Measurements from ENCODE around the gene GARNL3.

Gene GARNL3

DNA sequence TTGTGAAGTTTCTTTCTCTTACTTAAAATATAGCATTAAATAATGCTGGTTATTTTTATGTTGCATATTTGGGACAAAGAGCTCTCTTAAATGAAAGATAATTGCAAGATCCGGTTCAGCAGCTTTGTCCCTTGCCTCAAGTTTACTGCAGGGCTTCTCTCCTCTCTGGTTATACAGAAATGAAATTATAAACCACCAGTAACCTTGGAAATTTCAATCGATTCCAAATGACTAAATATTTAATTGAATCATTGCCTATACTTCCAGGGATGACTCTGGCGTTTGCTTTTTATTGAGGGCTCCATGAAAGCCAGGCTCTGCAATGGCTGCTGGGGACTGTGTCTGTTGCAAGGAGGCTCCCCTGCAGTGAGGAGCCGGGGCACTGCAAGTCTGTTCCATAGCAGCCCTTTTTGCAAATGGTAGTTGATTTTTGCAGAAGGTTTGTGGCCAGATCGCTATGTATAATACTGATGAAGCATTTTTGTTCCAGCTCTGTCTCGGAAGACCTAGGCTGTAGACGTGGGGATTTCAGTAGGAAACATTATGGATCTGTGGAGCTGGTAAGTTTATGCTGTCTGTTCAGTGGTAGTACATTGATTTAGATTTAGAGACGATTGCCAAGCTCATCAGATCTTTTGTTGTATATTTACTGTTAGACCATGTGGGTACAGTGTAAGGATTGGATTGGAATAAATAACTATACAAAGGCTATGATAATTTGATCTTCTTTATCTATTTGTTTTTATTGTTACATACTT, at the start of gene GARNL3:
GARNL3 (plus strand) TSS at position 313 of the 758 bp plus-strand sequence; CDS start at position 417, 104 bp downstream.
- no peak for DNase-seq

GRCh38 chr9:127215268-127216209, 49.0 kb upstream of the GARNL3 start:
- no peak for DNase-seq

DNA sequence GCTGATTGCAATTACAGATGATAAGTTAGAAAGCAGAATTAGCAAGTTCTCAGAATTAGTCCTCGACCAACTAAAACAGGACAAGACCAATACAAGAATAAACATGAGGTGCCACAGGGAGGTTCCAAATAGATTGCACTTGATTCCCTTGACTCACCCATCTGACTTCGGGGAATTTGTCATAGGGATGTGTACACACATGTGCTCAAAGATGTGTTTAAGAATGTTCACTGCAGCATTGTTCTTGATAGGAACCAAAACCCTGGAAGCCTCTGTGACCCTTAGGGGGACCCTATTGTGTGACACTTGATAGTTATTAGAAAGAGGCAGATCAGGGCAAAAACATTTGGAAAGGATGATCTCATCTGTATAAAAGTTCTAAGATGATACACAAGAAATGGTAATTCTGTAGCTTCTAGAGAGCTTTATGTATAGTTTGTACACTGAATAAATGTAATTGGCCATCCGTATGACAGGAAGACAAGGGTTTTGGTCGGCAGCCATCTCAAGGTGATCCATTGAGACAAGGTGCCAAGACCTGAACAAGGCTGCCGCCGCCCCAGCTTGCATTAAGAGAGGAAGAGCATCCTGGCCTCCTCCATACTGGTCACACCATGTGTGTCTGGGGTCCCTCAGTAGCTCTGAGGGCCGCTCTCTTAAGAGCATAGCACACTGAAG, 48.2 kb upstream of the GARNL3 start:
- DNase-seq = no peak

- no peak for DNase-seq
Measured at GRCh38 chr9:127216888-127217217, 47.7 kb upstream of the GARNL3 start.

GRCh38 chr9:127218818-127219217, 45.8 kb upstream of the GARNL3 start:
- DNase-seq = no peak

GRCh38 chr9:127219520-127219919, 45.1 kb upstream of the GARNL3 start:
- DNase-seq = no peak

- DNase-seq = no peak
Measured at GRCh38 chr9:127221695-127222094, 42.9 kb upstream of the GARNL3 start.

DNA sequence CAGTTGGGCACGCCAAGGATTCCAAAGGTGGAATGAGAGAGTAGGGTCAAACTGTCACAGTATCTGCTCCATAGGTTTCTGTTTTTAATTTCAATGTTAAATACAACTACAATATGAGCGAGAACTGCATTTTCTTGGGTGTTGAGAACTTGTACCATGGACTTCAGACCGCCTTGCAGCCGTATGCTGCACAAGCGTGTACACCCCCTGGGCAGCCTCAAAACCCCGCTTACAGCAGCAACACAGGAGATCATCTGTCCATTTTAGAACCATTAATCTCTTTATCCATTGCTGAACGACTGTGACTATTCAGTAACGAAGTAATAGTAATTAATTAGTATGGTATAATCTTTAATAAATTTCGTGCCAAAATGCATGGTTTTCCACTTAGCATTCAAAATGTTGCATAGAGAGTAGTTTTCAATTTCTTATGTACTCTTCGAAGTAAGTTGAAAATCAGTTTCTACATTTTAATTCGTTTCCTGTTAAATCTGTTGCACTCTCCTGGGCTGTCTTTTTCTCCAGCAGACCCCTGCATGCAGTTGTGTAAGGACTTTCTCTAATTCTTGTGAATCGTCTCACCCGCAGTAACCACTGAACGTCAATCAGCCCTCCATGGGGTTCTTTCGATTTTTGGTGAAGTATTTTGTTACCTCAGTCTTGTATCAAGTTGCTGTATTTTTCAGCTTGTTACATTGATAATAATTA, 42.0 kb upstream of the GARNL3 start:
- no peak for DNase-seq

GRCh38 chr9:127223266-127223665, 41.3 kb upstream of the GARNL3 start:
- no peak for DNase-seq

DNA sequence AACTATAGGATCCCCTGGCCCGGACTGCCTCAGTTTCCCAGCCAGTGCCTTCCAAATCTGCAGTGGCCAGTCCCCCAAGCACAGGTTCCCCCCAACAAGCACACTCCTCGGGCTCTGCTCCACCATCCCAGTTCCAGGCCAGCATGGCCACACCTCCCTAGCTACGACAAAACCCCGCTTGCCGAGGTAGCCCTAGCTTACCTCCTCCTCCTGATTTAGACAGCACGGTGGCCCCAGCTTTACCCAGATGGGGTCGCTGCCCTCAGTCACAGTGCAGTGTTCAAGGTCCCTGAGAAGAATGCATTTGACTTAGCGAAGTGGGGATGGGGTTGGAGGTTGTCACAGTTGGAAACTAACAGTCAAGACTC, 40.8 kb upstream of the GARNL3 start:
- no peak for DNase-seq

- peak; percentile 70 to 82 (median 74) for DNase-seq
Measured at GRCh38 chr9:127224178-127224882, 40.2 kb upstream of the GARNL3 start.

DNA sequence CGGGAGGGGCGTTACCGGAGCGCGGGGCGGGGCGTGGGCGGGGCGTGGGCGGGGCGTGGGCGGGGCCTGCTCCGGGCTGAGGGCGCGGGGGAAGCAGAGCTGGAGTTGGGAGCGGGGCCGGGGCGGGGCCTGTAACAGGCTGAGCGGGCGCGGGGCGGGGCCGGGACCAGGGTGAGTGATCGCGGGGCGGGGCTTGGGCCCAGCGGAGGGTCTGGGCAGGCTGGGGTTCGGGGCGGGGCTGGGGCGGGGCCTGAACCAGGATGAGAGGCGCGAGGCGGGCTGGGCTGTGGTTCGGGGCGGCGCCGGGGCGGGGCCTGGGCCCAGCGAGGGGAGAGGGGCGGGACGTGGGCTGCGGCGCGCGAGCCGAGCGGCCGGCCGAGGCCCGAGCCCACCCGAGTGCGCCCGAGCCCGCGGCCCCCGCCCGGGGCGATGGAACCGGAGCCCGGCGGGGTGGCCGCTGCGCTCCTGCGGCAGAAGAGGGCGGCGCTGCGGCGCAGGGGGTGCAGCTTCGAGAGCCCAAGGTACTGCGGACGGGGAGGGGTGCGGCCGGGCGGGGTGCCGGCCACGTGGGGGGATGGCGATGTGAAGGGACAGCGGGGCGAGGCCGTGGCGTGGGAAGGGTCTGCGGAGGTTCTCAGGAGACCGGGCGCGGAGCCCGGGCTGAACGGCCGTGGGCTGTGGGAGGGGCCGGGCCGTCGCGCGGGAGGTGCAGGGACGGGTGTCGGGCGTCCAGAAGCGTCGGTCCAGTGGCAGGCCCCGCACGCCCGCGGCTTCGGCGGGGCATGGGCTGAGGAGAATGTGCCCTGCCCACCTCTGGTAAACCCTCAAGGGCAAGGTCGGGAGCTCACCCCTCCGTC, 39.5 kb upstream of the GARNL3 start:
- DNase-seq = peak; percentile 72 to 92 (median 82)

DNA sequence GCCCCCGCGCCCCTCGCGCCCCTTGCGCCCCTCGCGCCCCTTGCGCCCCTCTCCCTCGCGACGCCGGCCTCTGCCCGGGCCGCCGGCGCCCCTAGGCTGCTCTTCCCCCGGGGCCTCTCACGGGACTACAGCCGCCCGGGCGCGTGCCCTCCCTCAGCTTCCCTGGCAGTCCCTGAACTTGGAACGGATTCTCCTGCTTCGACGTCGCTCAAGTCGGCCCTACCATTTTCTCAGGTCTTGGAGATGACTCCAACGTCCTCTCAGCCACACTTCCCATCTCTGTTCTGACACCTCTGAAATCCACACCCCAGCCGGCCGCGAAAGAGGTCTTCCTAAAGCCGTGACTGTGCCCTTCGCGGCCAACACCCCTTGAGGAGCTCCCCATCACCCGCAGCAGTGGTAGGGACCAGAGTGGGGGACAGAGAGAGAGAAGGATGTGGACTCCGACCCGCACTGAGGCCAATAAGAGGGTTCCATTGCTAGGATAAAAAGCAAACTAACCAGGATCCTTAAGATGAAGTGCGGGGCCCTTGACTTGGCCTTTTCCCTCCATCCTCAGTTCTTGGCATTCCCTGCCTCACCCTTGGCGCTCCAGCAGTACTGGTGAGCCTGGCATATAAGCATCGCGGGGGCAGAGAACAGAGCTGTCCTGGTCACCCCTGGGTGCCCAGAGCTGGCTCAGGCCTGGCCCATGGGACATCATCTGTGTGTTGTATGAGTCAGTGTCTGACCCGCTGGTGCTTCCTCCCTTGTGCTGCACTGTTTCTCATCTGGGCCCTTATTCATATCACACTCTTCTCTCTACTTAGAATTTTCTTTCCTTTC, 38.6 kb upstream of the GARNL3 start:
- DNase-seq = no peak

DNA sequence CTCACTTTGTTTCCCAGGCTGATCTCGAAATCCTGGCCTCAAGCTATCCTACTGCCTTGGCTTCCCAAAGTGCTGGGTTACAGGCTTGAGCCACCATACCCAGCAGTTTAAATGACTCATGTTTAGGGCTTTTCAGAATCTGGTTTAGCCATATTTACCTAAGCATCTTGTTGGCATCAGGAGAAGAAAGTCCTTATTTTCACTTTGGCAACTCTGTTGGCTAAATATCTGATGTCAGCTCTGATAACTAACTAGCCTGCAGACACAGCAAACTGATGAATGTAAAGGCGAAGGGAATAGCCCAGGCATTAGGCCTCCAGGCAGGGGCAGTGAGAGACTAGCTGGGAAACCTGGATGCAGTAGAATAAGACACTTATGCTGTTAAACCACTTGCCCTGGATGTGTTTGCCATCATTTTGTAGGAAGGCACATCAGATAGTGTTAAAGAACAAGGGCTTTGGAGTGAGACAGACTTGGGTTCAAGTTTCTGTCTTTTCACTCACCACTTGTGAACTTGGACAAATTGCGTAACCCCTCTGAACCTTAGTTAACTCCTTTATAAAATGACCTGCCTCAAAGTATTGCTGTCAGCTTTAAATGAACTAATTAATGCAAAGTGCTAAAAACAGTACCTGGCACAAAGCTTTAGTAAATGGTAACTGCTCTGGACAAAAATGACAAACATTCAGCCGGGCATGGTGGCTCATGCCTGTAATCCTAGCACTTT, 34.7 kb upstream of the GARNL3 start:
- no peak for DNase-seq

DNA sequence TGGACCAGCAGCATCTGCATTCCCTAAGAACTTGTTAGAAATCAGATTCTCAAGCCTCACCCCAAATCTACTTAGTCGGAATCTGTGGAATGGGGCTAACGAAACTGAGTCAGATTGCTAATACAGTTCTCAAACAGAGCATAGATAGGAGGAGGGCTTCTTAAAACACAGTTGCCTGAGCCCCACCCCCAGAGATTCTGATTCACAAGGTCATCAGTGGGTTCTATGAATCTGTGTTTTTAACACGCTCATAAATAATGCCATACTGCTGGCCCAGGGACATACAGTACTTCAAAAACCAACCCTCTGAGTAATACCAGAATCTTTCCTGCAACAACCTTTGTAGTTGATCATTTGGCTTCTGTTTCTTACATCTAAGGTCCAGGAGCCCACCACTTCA, 32.9 kb upstream of the GARNL3 start:
- no peak for DNase-seq

GRCh38 chr9:127232833-127233549, 31.6 kb upstream of the GARNL3 start:
- no peak for DNase-seq

- no peak for DNase-seq
Measured at GRCh38 chr9:127233550-127233949, 31.0 kb upstream of the GARNL3 start.

GRCh38 chr9:127233989-127234388, 30.6 kb upstream of the GARNL3 start:
- no peak for DNase-seq

DNA sequence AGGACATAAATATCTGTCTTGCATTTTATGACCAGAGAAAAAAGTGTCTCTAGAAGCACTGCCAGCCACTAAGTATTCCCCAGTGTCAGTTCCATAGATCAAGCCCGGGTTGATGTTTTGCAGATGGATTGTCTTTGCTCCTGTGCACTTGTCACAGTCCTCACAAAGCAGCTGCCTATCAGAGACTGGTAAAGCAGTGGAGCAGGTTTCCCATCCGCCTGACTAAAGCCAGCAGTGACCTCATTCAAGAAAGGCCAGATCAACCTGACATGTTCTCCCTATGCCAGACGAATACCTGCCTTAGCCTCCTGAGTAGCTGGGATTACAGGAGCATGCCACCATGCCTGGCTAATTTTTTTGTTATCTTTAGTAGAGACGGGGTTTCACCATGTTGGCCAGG, 26.8 kb upstream of the GARNL3 start:
- no peak for DNase-seq

All from activated naive CD4-positive, alpha-beta T cell (primary cell).